Measurements from ENCODE around the gene YAF2. TPM values are rescaled to one million over a fixed set of nuclear protein-coding genes. Genes with fewer than 3 reads are reported as not detected.

YAF2 gene
- total RNA-seq, 1 experiment from 2014 or later = 15.0 TPM

DNA sequence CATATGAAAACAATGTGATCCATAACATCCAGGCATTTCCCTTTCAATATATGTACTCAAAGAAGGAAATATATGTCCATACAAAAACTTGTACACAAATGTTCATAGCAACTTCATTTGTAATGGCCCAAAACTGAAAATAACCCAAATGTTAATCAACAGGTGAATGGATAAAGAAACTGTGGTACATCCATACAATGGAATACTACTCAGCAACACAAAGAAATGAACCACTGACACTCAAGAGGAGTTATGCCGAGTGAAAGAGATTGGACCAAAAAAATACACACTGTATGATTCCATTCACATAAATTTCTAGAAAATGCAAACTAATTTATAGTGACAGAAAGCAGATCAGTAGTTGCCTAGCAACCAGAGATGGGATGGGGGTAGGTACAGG lies 63.1 kb downstream of the YAF2 start:
- POLR2A ChIA-PET = no interaction called here
- no peak overlapping the region for H3K27ac ChIP-seq (ENCODE audit: low read depth, low read length)
- TF ChIP-seq, protein P1, sequence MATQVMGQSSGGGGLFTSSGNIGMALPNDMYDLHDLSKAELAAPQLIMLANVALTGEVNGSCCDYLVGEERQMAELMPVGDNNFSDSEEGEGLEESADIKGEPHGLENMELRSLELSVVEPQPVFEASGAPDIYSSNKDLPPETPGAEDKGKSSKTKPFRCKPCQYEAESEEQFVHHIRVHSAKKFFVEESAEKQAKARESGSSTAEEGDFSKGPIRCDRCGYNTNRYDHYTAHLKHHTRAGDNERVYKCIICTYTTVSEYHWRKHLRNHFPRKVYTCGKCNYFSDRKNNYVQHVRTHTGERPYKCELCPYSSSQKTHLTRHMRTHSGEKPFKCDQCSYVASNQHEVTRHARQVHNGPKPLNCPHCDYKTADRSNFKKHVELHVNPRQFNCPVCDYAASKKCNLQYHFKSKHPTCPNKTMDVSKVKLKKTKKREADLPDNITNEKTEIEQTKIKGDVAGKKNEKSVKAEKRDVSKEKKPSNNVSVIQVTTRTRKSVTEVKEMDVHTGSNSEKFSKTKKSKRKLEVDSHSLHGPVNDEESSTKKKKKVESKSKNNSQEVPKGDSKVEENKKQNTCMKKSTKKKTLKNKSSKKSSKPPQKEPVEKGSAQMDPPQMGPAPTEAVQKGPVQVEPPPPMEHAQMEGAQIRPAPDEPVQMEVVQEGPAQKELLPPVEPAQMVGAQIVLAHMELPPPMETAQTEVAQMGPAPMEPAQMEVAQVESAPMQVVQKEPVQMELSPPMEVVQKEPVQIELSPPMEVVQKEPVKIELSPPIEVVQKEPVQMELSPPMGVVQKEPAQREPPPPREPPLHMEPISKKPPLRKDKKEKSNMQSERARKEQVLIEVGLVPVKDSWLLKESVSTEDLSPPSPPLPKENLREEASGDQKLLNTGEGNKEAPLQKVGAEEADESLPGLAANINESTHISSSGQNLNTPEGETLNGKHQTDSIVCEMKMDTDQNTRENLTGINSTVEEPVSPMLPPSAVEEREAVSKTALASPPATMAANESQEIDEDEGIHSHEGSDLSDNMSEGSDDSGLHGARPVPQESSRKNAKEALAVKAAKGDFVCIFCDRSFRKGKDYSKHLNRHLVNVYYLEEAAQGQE (IDR thresholded peaks at IDR 0.05; ENCODE audit: low read depth) = no peak
- TF ChIP-seq ZNF274 (IDR thresholded peaks at IDR 0.05; ENCODE audit: low read depth, low read length) (no peak), ZFX (IDR thresholded peaks at IDR 0.05) (no peak), JUND (IDR thresholded peaks at IDR 0.05) (no peak), EZH2 (IDR thresholded peaks at IDR 0.05) (no peak), SP1 (IDR thresholded peaks at IDR 0.05; ENCODE audit: low read depth) (no peak), SIN3A (IDR thresholded peaks at IDR 0.05; ENCODE audit: low read depth) (no peak), TCF7L2 (IDR thresholded peaks at IDR 0.05; ENCODE audit: borderline replicate concordance, extremely low read depth, insufficient read depth, insufficient read length) (no peak), CEBPB (IDR thresholded peaks at IDR 0.05; ENCODE audit: low read depth) (no peak), CBX3 (IDR thresholded peaks at IDR 0.05; ENCODE audit: low read depth) (no peak), RAD21 (IDR thresholded peaks at IDR 0.05; ENCODE audit: low read depth) (no peak), YY1 (IDR thresholded peaks at IDR 0.05; ENCODE audit: extremely low read depth, insufficient replicate concordance, low read depth, low read length) (no peak), SRF (IDR thresholded peaks at IDR 0.05; ENCODE audit: low read depth) (no peak), FOSL1 (IDR thresholded peaks at IDR 0.05; ENCODE audit: low read depth) (no peak), EGR1 (IDR thresholded peaks at IDR 0.05; ENCODE audit: low read depth) (no peak), EZH2phosphoT487 (IDR thresholded peaks at IDR 0.05; ENCODE audit: borderline replicate concordance) (no peak), POLR2A (IDR thresholded peaks at IDR 0.05; ENCODE audit: borderline replicate concordance, extremely low read depth, insufficient read depth, insufficient read length) (no peak)
- TF ChIP-seq, protein P2, sequence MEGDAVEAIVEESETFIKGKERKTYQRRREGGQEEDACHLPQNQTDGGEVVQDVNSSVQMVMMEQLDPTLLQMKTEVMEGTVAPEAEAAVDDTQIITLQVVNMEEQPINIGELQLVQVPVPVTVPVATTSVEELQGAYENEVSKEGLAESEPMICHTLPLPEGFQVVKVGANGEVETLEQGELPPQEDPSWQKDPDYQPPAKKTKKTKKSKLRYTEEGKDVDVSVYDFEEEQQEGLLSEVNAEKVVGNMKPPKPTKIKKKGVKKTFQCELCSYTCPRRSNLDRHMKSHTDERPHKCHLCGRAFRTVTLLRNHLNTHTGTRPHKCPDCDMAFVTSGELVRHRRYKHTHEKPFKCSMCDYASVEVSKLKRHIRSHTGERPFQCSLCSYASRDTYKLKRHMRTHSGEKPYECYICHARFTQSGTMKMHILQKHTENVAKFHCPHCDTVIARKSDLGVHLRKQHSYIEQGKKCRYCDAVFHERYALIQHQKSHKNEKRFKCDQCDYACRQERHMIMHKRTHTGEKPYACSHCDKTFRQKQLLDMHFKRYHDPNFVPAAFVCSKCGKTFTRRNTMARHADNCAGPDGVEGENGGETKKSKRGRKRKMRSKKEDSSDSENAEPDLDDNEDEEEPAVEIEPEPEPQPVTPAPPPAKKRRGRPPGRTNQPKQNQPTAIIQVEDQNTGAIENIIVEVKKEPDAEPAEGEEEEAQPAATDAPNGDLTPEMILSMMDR (IDR thresholded peaks at IDR 0.05 in 2 of 3, conservative IDR thresholded peaks at IDR 0.05 in 1 of 3; ENCODE audit: borderline replicate concordance in 1 of 3, insufficient read depth in 1 of 3, low read depth in 2 of 3, low read length in 2 of 3) = no peak
- TF ChIP-seq, protein P3, sequence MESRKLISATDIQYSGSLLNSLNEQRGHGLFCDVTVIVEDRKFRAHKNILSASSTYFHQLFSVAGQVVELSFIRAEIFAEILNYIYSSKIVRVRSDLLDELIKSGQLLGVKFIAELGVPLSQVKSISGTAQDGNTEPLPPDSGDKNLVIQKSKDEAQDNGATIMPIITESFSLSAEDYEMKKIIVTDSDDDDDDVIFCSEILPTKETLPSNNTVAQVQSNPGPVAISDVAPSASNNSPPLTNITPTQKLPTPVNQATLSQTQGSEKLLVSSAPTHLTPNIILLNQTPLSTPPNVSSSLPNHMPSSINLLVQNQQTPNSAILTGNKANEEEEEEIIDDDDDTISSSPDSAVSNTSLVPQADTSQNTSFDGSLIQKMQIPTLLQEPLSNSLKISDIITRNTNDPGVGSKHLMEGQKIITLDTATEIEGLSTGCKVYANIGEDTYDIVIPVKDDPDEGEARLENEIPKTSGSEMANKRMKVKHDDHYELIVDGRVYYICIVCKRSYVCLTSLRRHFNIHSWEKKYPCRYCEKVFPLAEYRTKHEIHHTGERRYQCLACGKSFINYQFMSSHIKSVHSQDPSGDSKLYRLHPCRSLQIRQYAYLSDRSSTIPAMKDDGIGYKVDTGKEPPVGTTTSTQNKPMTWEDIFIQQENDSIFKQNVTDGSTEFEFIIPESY (IDR thresholded peaks at IDR 0.05; ENCODE audit: extremely low read depth, insufficient replicate concordance, low read length) = no peak
- TF ChIP-seq, protein P4, sequence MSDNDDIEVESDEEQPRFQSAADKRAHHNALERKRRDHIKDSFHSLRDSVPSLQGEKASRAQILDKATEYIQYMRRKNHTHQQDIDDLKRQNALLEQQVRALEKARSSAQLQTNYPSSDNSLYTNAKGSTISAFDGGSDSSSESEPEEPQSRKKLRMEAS (IDR thresholded peaks at IDR 0.05) = no peak
- no peaks in the 10 kb centered on the region for H3K36me3 ChIP-seq (ENCODE audit: control insufficient read depth in 1 of 2, insufficient read depth in 2 of 2, low read length in 2 of 2)
- no peak overlapping the region for H2AFZ ChIP-seq (ENCODE audit: low read depth, low read length, poor library complexity, severe bottlenecking)
- H3K27me3 ChIP-seq (ENCODE audit: insufficient read depth, low read length) = no peaks in the 10 kb centered on the region
- no peaks in the 10 kb centered on the region for H3K9me3 ChIP-seq (ENCODE audit: control insufficient read depth in 1 of 2, insufficient read depth in 1 of 2, low read depth in 1 of 2, low read length in 2 of 2)
- H3K4me3 ChIP-seq (replicated peaks in 1 of 2; ENCODE audit: low read depth in 1 of 2, low read length in 2 of 2) = no peak overlapping the region
- H3K4me1 ChIP-seq (ENCODE audit: control insufficient read depth in 1 of 2, insufficient read depth in 2 of 2, low read length in 2 of 2) = no peaks in the 10 kb centered on the region
- CTCF ChIA-PET = no interaction called here
- H3K9me2 ChIP-seq (ENCODE audit: insufficient read depth) = no peaks in the 10 kb centered on the region
- ATAC-seq = no peak
- no peak overlapping the region for H3K4me2 ChIP-seq (ENCODE audit: low read length)
- RAD21 ChIA-PET (ENCODE audit: low non-redundant PET in 1 of 2, low total read pairs in 2 of 2, uncharacterized antibody in 2 of 2, unreplicated experiment in 2 of 2) = no interaction called here
- no peaks in the 10 kb centered on the region for H3K79me2 ChIP-seq (ENCODE audit: insufficient read depth, low read length)
- BruUV-seq (replicated peaks) = no TSS peak
- H3K9ac ChIP-seq (ENCODE audit: low read length) = no peak overlapping the region
- no peaks in the 10 kb centered on the region for H4K20me1 ChIP-seq (ENCODE audit: insufficient read depth)
- no peak for DNase-seq (ENCODE audit: low read depth, low spot score)
- intact Hi-C loops (cut with micrococcal nuclease) = no loop called here
